K562 treated with DMSO at 1 percent for 48 hours (cell line): Measurements from ENCODE around the gene MCM7. TPM values are rescaled to one million over a fixed set of nuclear protein-coding genes. Genes with fewer than 3 reads are reported as not detected.

Experiments used
- total RNA-seq: library from RNA; unstranded; fragments of 300-600 nt; gene quantifications from 2 replicates; pipeline ENCODE4 v1.2.3, GENCODE V29; 2022; ENCODE audit warnings: low replicate concordance; ENCODE audit errors: extremely low read depth

The MCM7 gene
- total RNA-seq: 392 and 458 TPM in 2 replicates

GRCh38 chr7:100101016-100101862, at the start of gene MCM7, which contains the start of gene AP4M1:
Gene MCM7, minus strand, starts transcription at chr7:100101397. Its CDS starts 103 bp downstream, at chr7:100101294.
Gene AP4M1, plus strand, starts transcription at chr7:100101643. Its CDS starts 72 bp downstream, at chr7:100101715.

GRCh38 chr7:100148559-100149328, 47.5 kb upstream of the MCM7 start, which contains the start of gene LAMTOR4:
Gene LAMTOR4, plus strand, starts transcription at chr7:100148918. Its CDS starts 55 bp downstream, at chr7:100148973.

GRCh38 chr7:100126931-100127865, 26.0 kb upstream of the MCM7 start, which contains the start of gene MBLAC1:
Gene MBLAC1, plus strand, starts transcription at chr7:100126967. Its CDS starts 429 bp downstream, at chr7:100127396.

GRCh38 chr7:100119072-100119969, 18.1 kb upstream of the MCM7 start, which contains the start of the genes CNPY4 and TAF6:
Gene CNPY4, plus strand, starts transcription at chr7:100119634. Its CDS starts 111 bp downstream, at chr7:100119745.
Gene TAF6, minus strand, starts transcription at chr7:100119358. Its CDS starts 5,149 bp downstream, at chr7:100114209.

GRCh38 chr7:100088621-100089457, 12.4 kb downstream of the MCM7 start, which contains the start of gene COPS6:
Gene COPS6, plus strand, starts transcription at chr7:100088969. Its CDS starts 22 bp downstream, at chr7:100088991.

GRCh38 chr7:100081535-100082102, 19.6 kb downstream of the MCM7 start, which contains the start of gene ZNF3:
Gene ZNF3, minus strand, starts transcription at chr7:100081723. Its CDS starts 4,366 bp downstream, at chr7:100077357.

GRCh38 chr7:100049441-100050291, 51.5 kb downstream of the MCM7 start, which contains the start of gene ZSCAN21:
Gene ZSCAN21, plus strand, starts transcription at chr7:100049774. Its CDS starts 7,233 bp downstream, at chr7:100057007.

Other genes starting within 250 kb of the MCM7 start
- not detected in 2 replicates for gene OR2AE1, start 224.4 kb downstream of the MCM7 start, total RNA-seq
- gene TRIM4, start 181.9 kb downstream of the MCM7 start, total RNA-seq: not detected in 2 replicates
- not detected in 2 replicates for gene GJC3, start 171.8 kb downstream of the MCM7 start, total RNA-seq
- gene AZGP1, start 125.4 kb downstream of the MCM7 start, total RNA-seq: not detected in 2 replicates
- not detected in 2 replicates for gene ZKSCAN1, start 85.8 kb downstream of the MCM7 start, total RNA-seq
- not detected in 2 replicates for gene ZSCAN21, start 51.6 kb downstream of the MCM7 start, total RNA-seq
- gene ZNF3, start 19.7 kb downstream of the MCM7 start, total RNA-seq: not detected in 2 replicates
- 306 TPM in 1 of 2 replicates, not detected in the other for gene COPS6, start 12.4 kb downstream of the MCM7 start, total RNA-seq
- not detected in 2 replicates for gene AP4M1, start 246 bp upstream of the MCM7 start, total RNA-seq
- gene TAF6, start 18.0 kb upstream of the MCM7 start, total RNA-seq: not detected in 2 replicates
- gene CNPY4, start 18.2 kb upstream of the MCM7 start, total RNA-seq: not detected in 2 replicates
- not detected in 2 replicates for gene MBLAC1, start 25.6 kb upstream of the MCM7 start, total RNA-seq
- gene LAMTOR4, start 47.5 kb upstream of the MCM7 start, total RNA-seq: 1,877 TPM in 1 of 2 replicates, not detected in the other
- not detected in 2 replicates for gene TRAPPC14, start 57.3 kb upstream of the MCM7 start, total RNA-seq
- gene GAL3ST4, start 67.2 kb upstream of the MCM7 start, total RNA-seq: not detected in 2 replicates
- gene GPC2, start 76.0 kb upstream of the MCM7 start, total RNA-seq: not detected in 2 replicates
- not detected in 2 replicates for gene STAG3, start 76.5 kb upstream of the MCM7 start, total RNA-seq
- gene PVRIG, start 118.6 kb upstream of the MCM7 start, total RNA-seq: not detected in 2 replicates
- not detected in 2 replicates for gene SPDYE3, start 206.3 kb upstream of the MCM7 start, total RNA-seq